PC-9 (cell line): ENCODE data around the gene PTPRD. TPM values are rescaled to one million over a fixed set of nuclear protein-coding genes. Genes with fewer than 3 reads are reported as not detected.

Experiments used
- BruUV-seq: library from RNA; stranded (reverse); fragments of 400-500 nt; replicated peaks from 2 replicates; lab custom pipeline; 2021; lab: Mats Ljungman, UMichigan
- CTCF ChIA-PET: fragments of 300-600 bp; sonication (Branson Sonifier 250); formaldehyde crosslinking; loops from one replicate; lab custom pipeline; 2022; ENCODE audit warnings: antibody characterized with exemption; lab: Charles Lee
- POLR2A ChIA-PET: fragments of 300-600 bp; sonication (Branson Sonifier 250); formaldehyde crosslinking; loops from one replicate; lab custom pipeline; 2022; ENCODE audit warnings: antibody characterized with exemption; ENCODE audit not compliant: unreplicated experiment; lab: Charles Lee
- DNase-seq, 2 experiments: peaks; one replicate each; pipeline versions ENCODE4 v3.0.0 to v3.0.0-alpha.2; 2015 to 2022; ENCODE audit warnings: mixed read lengths in 1 of 2
- H2AFZ ChIP-seq: fragments of 200-600 bp; sonication (generic); 2 replicates; pipeline ENCODE4 v1.8.1; 2017; ENCODE audit warnings: antibody characterized with exemption
- H3F3A ChIP-seq: fragments of 200-600 bp; sonication (generic); 2 replicates; pipeline ENCODE4 v1.8.1; 2017; ENCODE audit warnings: antibody characterized with exemption, mild to moderate bottlenecking, low read depth; ENCODE audit not compliant: insufficient read depth
- H3K27ac ChIP-seq: fragments of 200-600 bp; sonication (generic); 2 replicates; pipeline ENCODE4 v1.6.1; 2016; ENCODE audit warnings: mixed run types
- H3K27me3 ChIP-seq: fragments of 200-600 bp; sonication (generic); 2 replicates; pipeline ENCODE4 v1.6.1; 2016; ENCODE audit warnings: low read depth, mixed run types; ENCODE audit not compliant: insufficient read depth
- H3K36me3 ChIP-seq: fragments of 200-600 bp; sonication (generic); 2 replicates; pipeline ENCODE4 v1.6.1; 2016; ENCODE audit warnings: low read depth, mixed run types
- H3K4me1 ChIP-seq: fragments of 200-600 bp; sonication (generic); replicated peaks from 2 replicates; pipeline ENCODE4 v1.6.1; 2016; ENCODE audit warnings: mixed run types; ENCODE audit not compliant: insufficient read depth
- H3K4me2 ChIP-seq: fragments of 200-600 bp; sonication (generic); 2 replicates; pipeline ENCODE4 v1.6.1; 2017; ENCODE audit warnings: mixed run types
- H3K4me3 ChIP-seq: fragments of 200-600 bp; sonication (generic); 2 replicates; pipeline ENCODE4 v1.6.1; 2016; ENCODE audit warnings: mixed run types
- H3K79me2 ChIP-seq: fragments of 200-600 bp; sonication (generic); 2 replicates; pipeline ENCODE4 v1.6.1; 2017; ENCODE audit warnings: low read depth, mixed run types
- H3K9me2 ChIP-seq: fragments of 200-600 bp; sonication (generic); 2 replicates; pipeline ENCODE4 v1.8.1; 2017; ENCODE audit warnings: mild to moderate bottlenecking; ENCODE audit not compliant: insufficient read depth
- H3K9me3 ChIP-seq: fragments of 200-600 bp; sonication (generic); 2 replicates; pipeline ENCODE4 v1.8.1; 2016; ENCODE audit warnings: low read depth; ENCODE audit not compliant: insufficient read depth
- H4K20me1 ChIP-seq: fragments of 200-600 bp; sonication (generic); 2 replicates; pipeline ENCODE4 v1.8.1; 2017; ENCODE audit not compliant: insufficient read depth
- EZH2 ChIP-seq: fragments of 200-600 bp; sonication (generic); IDR thresholded peaks from 2 replicates; pipeline ENCODE4 v1.8.0; 2017; ENCODE audit warnings: antibody characterized with exemption, low read depth
- intact Hi-C: fragments of 100-400 bp; cut with micrococcal nuclease; formaldehyde crosslinking; loops from one replicate; pipeline ENCODE4 v1.10.0; 2022; ENCODE audit not compliant: unreplicated experiment
- total RNA-seq: library from RNA; stranded (reverse); gene quantifications from 2 replicates; pipeline ENCODE4 v1.2.3, GENCODE V29; 2021
- TF ChIP-seq, protein P1 (sequence below): fragments of 200-600 bp; sonication (generic); conservative IDR thresholded peaks from 2 replicates; pipeline ENCODE4 v1.6.1; 2017; ENCODE audit warnings: mixed run types, antibody characterized with exemption, mild to moderate bottlenecking, moderate library complexity

Gene PTPRD
- total RNA-seq, 1 experiment from 2014 or later = not detected

GRCh38 chr9:8381601-8382000, 2231.2 kb downstream of the PTPRD start:
- intact Hi-C loops = no loop called here
- DNase-seq = no peak
- Histone ChIP-seq H3K79me2 (no peaks in the 10 kb centered on the region), H3K4me3 (no peak overlapping the region), H3K36me3 (no peaks in the 10 kb centered on the region), H4K20me1 (no peaks in the 10 kb centered on the region), H3K9me2 (no peaks in the 10 kb centered on the region), H3K4me1 (no peaks in the 10 kb centered on the region), H3F3A (no peaks in the 10 kb centered on the region), H3K27me3 (no peaks in the 10 kb centered on the region), H3K9me3 (no peaks in the 10 kb centered on the region), H2AFZ (no peak overlapping the region), H3K27ac (no peak overlapping the region), H3K4me2 (no peak overlapping the region)
- POLR2A ChIA-PET = no interaction called here
- BruUV-seq = no TSS peak
- no peak for TF ChIP-seq EZH2
- TF ChIP-seq, protein P1, sequence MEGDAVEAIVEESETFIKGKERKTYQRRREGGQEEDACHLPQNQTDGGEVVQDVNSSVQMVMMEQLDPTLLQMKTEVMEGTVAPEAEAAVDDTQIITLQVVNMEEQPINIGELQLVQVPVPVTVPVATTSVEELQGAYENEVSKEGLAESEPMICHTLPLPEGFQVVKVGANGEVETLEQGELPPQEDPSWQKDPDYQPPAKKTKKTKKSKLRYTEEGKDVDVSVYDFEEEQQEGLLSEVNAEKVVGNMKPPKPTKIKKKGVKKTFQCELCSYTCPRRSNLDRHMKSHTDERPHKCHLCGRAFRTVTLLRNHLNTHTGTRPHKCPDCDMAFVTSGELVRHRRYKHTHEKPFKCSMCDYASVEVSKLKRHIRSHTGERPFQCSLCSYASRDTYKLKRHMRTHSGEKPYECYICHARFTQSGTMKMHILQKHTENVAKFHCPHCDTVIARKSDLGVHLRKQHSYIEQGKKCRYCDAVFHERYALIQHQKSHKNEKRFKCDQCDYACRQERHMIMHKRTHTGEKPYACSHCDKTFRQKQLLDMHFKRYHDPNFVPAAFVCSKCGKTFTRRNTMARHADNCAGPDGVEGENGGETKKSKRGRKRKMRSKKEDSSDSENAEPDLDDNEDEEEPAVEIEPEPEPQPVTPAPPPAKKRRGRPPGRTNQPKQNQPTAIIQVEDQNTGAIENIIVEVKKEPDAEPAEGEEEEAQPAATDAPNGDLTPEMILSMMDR = no peak
- CTCF ChIA-PET = no interaction called here

- H3K27ac ChIP-seq = no peak overlapping the region
- intact Hi-C loops = no loop called here
- H3K4me3 ChIP-seq = no peak overlapping the region
- no peaks in the 10 kb centered on the region for H3K36me3 ChIP-seq
- no peaks in the 10 kb centered on the region for H3K27me3 ChIP-seq
- no peaks in the 10 kb centered on the region for H3K79me2 ChIP-seq
- H3K9me3 ChIP-seq = no peaks in the 10 kb centered on the region
- H3K9me2 ChIP-seq = no peaks in the 10 kb centered on the region
- ChIA-PET POLR2A (no interaction called here), CTCF (no interaction called here)
- H2AFZ ChIP-seq = no peak overlapping the region
- H3F3A ChIP-seq = no peaks in the 10 kb centered on the region
- no peak for DNase-seq
- BruUV-seq = no TSS peak
- no peaks in the 10 kb centered on the region for H4K20me1 ChIP-seq
- TF ChIP-seq, protein P1 = no peak
- no peak for TF ChIP-seq EZH2
- H3K4me2 ChIP-seq = no peak overlapping the region
- no peaks in the 10 kb centered on the region for H3K4me1 ChIP-seq
Measured at GRCh38 chr9:8374471-8374870, 2238.3 kb downstream of the PTPRD start.

DNA sequence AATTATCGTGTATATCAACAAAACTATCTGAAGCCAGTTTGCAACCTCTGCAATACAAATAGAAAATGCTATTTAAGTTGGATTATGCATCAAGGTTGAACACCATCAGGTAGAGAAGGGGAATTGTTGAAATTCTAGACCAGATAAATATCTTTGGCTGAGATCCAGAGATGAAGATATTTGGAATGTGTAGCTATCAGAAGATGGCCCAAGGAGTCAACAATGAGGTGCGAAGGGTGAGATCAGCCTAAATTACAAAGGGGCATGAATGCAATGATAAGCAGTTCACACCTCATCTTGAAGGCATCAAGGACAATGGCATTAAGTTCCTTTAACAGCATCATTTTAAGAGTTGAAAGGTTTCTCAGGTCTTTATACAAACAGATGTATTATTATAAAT, 2241.1 kb downstream of the PTPRD start:
- Histone ChIP-seq H3K27ac (no peak overlapping the region), H4K20me1 (no peaks in the 10 kb centered on the region), H3K4me2 (no peak overlapping the region), H2AFZ (no peak overlapping the region), H3K27me3 (no peaks in the 10 kb centered on the region), H3K36me3 (no peaks in the 10 kb centered on the region), H3K9me2 (no peaks in the 10 kb centered on the region), H3K9me3 (no peaks in the 10 kb centered on the region), H3F3A (no peaks in the 10 kb centered on the region), H3K4me1 (no peaks in the 10 kb centered on the region), H3K79me2 (no peaks in the 10 kb centered on the region), H3K4me3 (no peak overlapping the region)
- ChIA-PET CTCF (no interaction called here), POLR2A (no interaction called here)
- no TSS peak for BruUV-seq
- no peak for DNase-seq
- intact Hi-C loops = no loop called here
- TF ChIP-seq EZH2 = no peak
- TF ChIP-seq, protein P1 = no peak
